HEK293 (cell line): ENCODE data around the gene ITGB6.

ENCODE experiments used
- CTCF ChIA-PET: fragments of 350-600 bp; formaldehyde crosslinking; extraction: SDS; loops from one replicate; lab custom pipeline; 2021; ENCODE audit warnings: antibody characterized with exemption; lab: Yijun Ruan, JAX
- POLR2A ChIA-PET: fragments of 300-600 bp; formaldehyde crosslinking; extraction: SDS; loops from one replicate; lab custom pipeline; 2020; ENCODE audit warnings: antibody characterized with exemption, inconsistent platforms; lab: Yijun Ruan, JAX
- H3K27ac ChIP-seq: fragments of 200-500 bp; sonication (Bioruptor generic); 2 replicates; pipeline ENCODE4 v1.5.1; 2014; ENCODE audit warnings: low read depth, low read length, control low read depth, inconsistent platforms; ENCODE audit errors: extremely low read depth
- H3K36me3 ChIP-seq, 2 experiments: fragments of 200-500 bp in 1 of 2; sonication (Bioruptor generic) in 1 of 2; 1 replicate in 1 of 2; 2 replicates in 1 of 2; pipeline ENCODE4 v1.5.1; 2014 to 2017; ENCODE audit warnings: inconsistent platforms in 2 of 2, low read length in 2 of 2; ENCODE audit not compliant: control insufficient read depth in 2 of 2, insufficient read depth in 1 of 2
- H3K4me1 ChIP-seq: fragments of 200-500 bp; sonication (Bioruptor generic); 2 replicates; pipeline ENCODE4 v1.5.1; 2014; ENCODE audit warnings: mild to moderate bottlenecking, low read length, inconsistent platforms; ENCODE audit not compliant: control insufficient read depth, insufficient read depth
- H3K4me3 ChIP-seq: 2 replicates; pipeline ENCODE4 v1.5.1; 2011; ENCODE audit warnings: low read depth, mild to moderate bottlenecking, control low read depth, low read length, moderate library complexity
- H3K9me3 ChIP-seq: fragments of 200-500 bp; sonication (Bioruptor generic); 2 replicates; pipeline ENCODE4 v1.5.1; 2014; ENCODE audit warnings: low read depth, low read length, inconsistent platforms; ENCODE audit not compliant: control insufficient read depth, insufficient read depth
- HOXD13 ChIP-seq: sonication (generic); formaldehyde crosslinking; IDR thresholded peaks from 2 replicates; pipeline ENCODE4 v1.8.0; 2022; ENCODE audit warnings: missing genetic modification reagents, borderline replicate concordance
- OSR2 ChIP-seq: fragments of 450-650 bp; formaldehyde crosslinking; IDR thresholded peaks from 2 replicates; pipeline ENCODE4 v1.5.1; 2016; ENCODE audit warnings: missing biosample characterization, missing genetic modification characterization
- SP3 ChIP-seq: fragments of 450-650 bp; formaldehyde crosslinking; IDR thresholded peaks from 2 replicates; pipeline ENCODE4 v1.5.1; 2016; ENCODE audit warnings: missing biosample characterization, missing genetic modification characterization
- ZFP3 ChIP-seq: fragments of 450-650 bp; formaldehyde crosslinking; IDR thresholded peaks from 2 replicates; pipeline ENCODE4 v1.5.1; 2016; ENCODE audit warnings: low read depth, missing biosample characterization, missing genetic modification characterization
- ZFP37 ChIP-seq: fragments of 450-650 bp; formaldehyde crosslinking; IDR thresholded peaks from 2 replicates; pipeline ENCODE4 v1.5.1; 2016; ENCODE audit warnings: missing biosample characterization, missing genetic modification characterization
- ZNF10 ChIP-seq: fragments of 450-650 bp; formaldehyde crosslinking; IDR thresholded peaks from 2 replicates; pipeline ENCODE4 v1.5.1; 2017; ENCODE audit warnings: missing biosample characterization, missing genetic modification characterization
- ZNF2 ChIP-seq: fragments of 450-650 bp; formaldehyde crosslinking; IDR thresholded peaks from 2 replicates; pipeline ENCODE4 v1.5.1; 2016; ENCODE audit warnings: missing biosample characterization, missing genetic modification characterization
- ZNF324 ChIP-seq: fragments of 450-650 bp; formaldehyde crosslinking; IDR thresholded peaks from 2 replicates; pipeline ENCODE4 v1.5.1; 2016; ENCODE audit warnings: missing biosample characterization, missing genetic modification characterization
- ZNF600 ChIP-seq: fragments of 450-650 bp; formaldehyde crosslinking; IDR thresholded peaks from 2 replicates; pipeline ENCODE4 v1.5.1; 2016; ENCODE audit warnings: missing biosample characterization, missing genetic modification characterization
- ZNF626 ChIP-seq: fragments of 450-650 bp; sonication (Bioruptor Pico); formaldehyde crosslinking; IDR thresholded peaks from 2 replicates; pipeline ENCODE4 v1.5.1; 2018; ENCODE audit warnings: missing biosample characterization, missing genetic modification characterization, inconsistent platforms
- TF ChIP-seq, protein P1 (sequence below): fragments of 450-650 bp; formaldehyde crosslinking; IDR thresholded peaks from 2 replicates; pipeline ENCODE4 v1.5.1; 2017; ENCODE audit warnings: missing biosample characterization, missing genetic modification characterization
- TF ChIP-seq, protein P2 (sequence below): fragments of 450-650 bp; formaldehyde crosslinking; IDR thresholded peaks from 2 replicates; pipeline ENCODE4 v1.5.1; 2016; ENCODE audit warnings: missing biosample characterization, missing genetic modification characterization
- TF ChIP-seq, protein P3 (sequence below): fragments of 450-650 bp; formaldehyde crosslinking; IDR thresholded peaks from 2 replicates; pipeline ENCODE4 v1.5.1; 2016; ENCODE audit warnings: missing biosample characterization, missing genetic modification characterization
- TF ChIP-seq, protein P4 (sequence below): fragments of 450-650 bp; IDR thresholded peaks from 2 replicates; pipeline ENCODE4 v1.5.1; 2018; ENCODE audit warnings: missing biosample characterization, mild to moderate bottlenecking, missing genetic modification characterization
- TF ChIP-seq, protein P5 (sequence below): fragments of 450-650 bp; formaldehyde crosslinking; IDR thresholded peaks from 2 replicates; pipeline ENCODE4 v1.5.1; 2016; ENCODE audit warnings: missing biosample characterization, missing genetic modification characterization
- TF ChIP-seq, protein P6 (sequence below): fragments of 450-650 bp; formaldehyde crosslinking; IDR thresholded peaks from 2 replicates; pipeline ENCODE4 v1.5.1; 2017; ENCODE audit warnings: missing biosample characterization, missing genetic modification characterization

Gene ITGB6

DNA sequence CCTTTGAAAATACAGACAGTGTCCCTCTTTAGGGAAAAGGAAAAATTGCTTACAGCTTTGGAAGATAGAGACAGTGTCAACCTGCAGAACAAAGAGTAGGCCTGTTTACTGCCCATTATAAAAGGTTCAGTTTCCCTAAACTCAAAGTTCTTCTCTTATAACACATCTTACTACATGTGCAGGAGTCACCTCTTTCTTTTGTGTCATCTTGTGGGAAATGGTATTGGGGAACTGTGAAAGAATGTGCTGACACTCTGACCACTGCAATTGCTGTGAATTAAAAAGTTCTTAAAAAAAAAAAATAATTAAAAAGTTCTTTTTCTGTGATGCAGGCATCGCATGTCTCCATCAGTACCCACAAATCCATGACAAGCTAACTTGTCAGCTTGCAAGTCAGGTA is 2.9 kb upstream of the ITGB6 start:
- ChIA-PET CTCF (interaction anchor here (0.6 to 1.2 kb wide), 3 partner anchors 24 to 93 kb away, joined by 3 read pairs; no protein-coding TSS in a partner anchor), POLR2A (no interaction called here)
- Histone ChIP-seq H3K36me3 (no peaks in the 10 kb centered on the region), H3K27ac (no peak overlapping the region), H3K9me3 (no peaks in the 10 kb centered on the region), H3K4me1 (no peaks in the 10 kb centered on the region), H3K4me3 (no peak overlapping the region)
- TF ChIP-seq ZNF626 (tag by site-specific recombination) (no peak), ZFP37 (tag by site-specific recombination) (no peak), ZNF2 (tag by site-specific recombination) (no peak), SP3 (tag by site-specific recombination) (no peak), ZFP3 (no peak), ZNF10 (no peak), ZNF324 (tag by site-specific recombination) (no peak), HOXD13 (CRISPR knock-in tag) (no peak), OSR2 (no peak), ZNF600 (no peak)
- TF ChIP-seq, protein P1, sequence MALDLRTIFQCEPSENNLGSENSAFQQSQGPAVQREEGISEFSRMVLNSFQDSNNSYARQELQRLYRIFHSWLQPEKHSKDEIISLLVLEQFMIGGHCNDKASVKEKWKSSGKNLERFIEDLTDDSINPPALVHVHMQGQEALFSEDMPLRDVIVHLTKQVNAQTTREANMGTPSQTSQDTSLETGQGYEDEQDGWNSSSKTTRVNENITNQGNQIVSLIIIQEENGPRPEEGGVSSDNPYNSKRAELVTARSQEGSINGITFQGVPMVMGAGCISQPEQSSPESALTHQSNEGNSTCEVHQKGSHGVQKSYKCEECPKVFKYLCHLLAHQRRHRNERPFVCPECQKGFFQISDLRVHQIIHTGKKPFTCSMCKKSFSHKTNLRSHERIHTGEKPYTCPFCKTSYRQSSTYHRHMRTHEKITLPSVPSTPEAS = no peak
- TF ChIP-seq, protein P2, sequence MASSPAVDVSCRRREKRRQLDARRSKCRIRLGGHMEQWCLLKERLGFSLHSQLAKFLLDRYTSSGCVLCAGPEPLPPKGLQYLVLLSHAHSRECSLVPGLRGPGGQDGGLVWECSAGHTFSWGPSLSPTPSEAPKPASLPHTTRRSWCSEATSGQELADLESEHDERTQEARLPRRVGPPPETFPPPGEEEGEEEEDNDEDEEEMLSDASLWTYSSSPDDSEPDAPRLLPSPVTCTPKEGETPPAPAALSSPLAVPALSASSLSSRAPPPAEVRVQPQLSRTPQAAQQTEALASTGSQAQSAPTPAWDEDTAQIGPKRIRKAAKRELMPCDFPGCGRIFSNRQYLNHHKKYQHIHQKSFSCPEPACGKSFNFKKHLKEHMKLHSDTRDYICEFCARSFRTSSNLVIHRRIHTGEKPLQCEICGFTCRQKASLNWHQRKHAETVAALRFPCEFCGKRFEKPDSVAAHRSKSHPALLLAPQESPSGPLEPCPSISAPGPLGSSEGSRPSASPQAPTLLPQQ = no peak
- TF ChIP-seq, protein P3, sequence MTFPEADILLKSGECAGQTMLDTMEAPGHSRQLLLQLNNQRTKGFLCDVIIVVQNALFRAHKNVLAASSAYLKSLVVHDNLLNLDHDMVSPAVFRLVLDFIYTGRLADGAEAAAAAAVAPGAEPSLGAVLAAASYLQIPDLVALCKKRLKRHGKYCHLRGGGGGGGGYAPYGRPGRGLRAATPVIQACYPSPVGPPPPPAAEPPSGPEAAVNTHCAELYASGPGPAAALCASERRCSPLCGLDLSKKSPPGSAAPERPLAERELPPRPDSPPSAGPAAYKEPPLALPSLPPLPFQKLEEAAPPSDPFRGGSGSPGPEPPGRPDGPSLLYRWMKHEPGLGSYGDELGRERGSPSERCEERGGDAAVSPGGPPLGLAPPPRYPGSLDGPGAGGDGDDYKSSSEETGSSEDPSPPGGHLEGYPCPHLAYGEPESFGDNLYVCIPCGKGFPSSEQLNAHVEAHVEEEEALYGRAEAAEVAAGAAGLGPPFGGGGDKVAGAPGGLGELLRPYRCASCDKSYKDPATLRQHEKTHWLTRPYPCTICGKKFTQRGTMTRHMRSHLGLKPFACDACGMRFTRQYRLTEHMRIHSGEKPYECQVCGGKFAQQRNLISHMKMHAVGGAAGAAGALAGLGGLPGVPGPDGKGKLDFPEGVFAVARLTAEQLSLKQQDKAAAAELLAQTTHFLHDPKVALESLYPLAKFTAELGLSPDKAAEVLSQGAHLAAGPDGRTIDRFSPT (tag by site-specific recombination) = no peak
- TF ChIP-seq, protein P4, sequence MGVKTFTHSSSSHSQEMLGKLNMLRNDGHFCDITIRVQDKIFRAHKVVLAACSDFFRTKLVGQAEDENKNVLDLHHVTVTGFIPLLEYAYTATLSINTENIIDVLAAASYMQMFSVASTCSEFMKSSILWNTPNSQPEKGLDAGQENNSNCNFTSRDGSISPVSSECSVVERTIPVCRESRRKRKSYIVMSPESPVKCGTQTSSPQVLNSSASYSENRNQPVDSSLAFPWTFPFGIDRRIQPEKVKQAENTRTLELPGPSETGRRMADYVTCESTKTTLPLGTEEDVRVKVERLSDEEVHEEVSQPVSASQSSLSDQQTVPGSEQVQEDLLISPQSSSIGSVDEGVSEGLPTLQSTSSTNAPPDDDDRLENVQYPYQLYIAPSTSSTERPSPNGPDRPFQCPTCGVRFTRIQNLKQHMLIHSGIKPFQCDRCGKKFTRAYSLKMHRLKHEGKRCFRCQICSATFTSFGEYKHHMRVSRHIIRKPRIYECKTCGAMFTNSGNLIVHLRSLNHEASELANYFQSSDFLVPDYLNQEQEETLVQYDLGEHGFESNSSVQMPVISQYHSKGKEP (tag by site-specific recombination) = no peak
- TF ChIP-seq, protein P5, sequence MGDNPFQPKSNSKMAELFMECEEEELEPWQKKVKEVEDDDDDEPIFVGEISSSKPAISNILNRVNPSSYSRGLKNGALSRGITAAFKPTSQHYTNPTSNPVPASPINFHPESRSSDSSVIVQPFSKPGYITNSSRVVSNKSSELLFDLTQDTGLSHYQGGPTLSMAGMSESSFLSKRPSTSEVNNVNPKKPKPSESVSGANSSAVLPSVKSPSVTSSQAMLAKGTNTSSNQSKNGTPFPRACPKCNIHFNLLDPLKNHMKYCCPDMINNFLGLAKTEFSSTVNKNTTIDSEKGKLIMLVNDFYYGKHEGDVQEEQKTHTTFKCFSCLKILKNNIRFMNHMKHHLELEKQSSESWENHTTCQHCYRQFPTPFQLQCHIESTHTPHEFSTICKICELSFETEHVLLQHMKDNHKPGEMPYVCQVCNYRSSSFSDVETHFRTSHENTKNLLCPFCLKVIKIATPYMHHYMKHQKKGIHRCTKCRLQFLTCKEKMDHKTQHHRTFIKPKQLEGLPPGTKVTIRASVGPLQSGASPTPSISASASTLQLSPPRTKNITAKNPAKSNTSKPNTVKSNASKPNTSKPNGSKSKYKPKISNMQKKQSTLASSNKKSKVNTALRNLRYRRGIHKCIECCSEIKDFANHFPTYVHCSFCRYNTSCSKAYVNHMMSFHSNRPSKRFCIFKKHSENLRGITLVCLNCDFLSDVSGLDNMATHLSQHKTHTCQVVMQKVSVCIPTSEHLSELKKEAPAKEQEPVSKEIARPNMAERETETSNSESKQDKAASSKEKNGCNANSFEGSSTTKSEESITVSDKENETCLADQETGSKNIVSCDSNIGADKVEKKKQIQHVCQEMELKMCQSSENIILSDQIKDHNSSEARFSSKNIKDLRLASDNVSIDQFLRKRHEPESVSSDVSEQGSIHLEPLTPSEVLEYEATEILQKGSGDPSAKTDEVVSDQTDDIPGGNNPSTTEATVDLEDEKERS (tag by site-specific recombination) = no peak

DNA sequence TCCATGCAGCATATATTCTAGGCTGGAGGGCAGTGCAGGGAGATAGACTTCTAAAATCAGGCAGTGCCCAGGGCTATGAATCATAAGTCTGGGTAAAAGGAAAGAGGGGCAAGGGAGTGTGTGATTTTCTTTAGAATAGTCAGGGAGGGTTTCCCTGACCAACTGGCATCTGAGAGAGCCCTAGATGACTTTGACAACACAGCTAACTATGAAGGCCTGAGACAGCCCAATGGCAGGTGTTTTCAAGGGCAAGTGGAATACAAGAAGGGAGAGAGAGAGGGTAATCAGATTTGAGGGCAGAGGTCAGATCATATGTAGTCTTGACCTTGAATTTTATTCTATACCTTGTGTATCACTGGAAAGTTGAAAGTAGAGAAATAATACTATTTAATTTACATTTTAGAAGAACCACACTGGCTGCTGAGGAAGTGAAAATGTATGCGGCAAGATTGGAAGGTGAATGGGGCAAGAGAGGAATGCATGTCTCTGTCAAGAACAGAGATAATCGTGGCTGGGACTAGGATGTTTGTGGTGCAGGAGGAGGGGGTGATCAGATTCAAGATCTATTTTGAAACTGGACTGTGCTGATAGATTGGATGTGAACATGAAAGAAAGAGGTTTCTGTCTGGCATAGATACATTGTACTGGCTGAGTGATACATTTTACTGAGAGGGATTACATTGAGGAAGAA is 1.9 kb upstream of the ITGB6 start:
- Histone ChIP-seq H3K4me1 (no peaks in the 10 kb centered on the region), H3K4me3 (no peak overlapping the region), H3K27ac (no peak overlapping the region), H3K9me3 (no peaks in the 10 kb centered on the region), H3K36me3 (no peaks in the 10 kb centered on the region)
- TF ChIP-seq, protein P6, sequence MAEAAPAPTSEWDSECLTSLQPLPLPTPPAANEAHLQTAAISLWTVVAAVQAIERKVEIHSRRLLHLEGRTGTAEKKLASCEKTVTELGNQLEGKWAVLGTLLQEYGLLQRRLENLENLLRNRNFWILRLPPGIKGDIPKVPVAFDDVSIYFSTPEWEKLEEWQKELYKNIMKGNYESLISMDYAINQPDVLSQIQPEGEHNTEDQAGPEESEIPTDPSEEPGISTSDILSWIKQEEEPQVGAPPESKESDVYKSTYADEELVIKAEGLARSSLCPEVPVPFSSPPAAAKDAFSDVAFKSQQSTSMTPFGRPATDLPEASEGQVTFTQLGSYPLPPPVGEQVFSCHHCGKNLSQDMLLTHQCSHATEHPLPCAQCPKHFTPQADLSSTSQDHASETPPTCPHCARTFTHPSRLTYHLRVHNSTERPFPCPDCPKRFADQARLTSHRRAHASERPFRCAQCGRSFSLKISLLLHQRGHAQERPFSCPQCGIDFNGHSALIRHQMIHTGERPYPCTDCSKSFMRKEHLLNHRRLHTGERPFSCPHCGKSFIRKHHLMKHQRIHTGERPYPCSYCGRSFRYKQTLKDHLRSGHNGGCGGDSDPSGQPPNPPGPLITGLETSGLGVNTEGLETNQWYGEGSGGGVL (tag by site-specific recombination) = no peak
- POLR2A ChIA-PET = interaction anchor here (1.3 kb wide), 1 partner anchor 68 kb away, joined by 6 read pairs; no protein-coding TSS in a partner anchor
- CTCF ChIA-PET = interaction anchor here (1.2 kb wide), 1 partner anchor 51 kb away, joined by 3 read pairs; no protein-coding TSS in a partner anchor
